Neuronal stem cell (in vitro differentiated cells): ENCODE measurements around the gene FGFR4.
"Not testable (repeated sequence)": the region's sequence is repeated elsewhere in the genome, so short reads cannot be mapped to it uniquely, and the experiment has no call there.

ENCODE experiments used
- DNase-seq: peaks from one replicate; pipeline ENCODE4 v3.0.0-alpha.2; 2013; ENCODE audit warnings: low spot score
- H2AFZ ChIP-seq: one replicate; pipeline ENCODE4 v1.6.1; 2013; ENCODE audit warnings: mild to moderate bottlenecking, low read length, inconsistent platforms
- H2AK5ac ChIP-seq: 2 replicates; pipeline ENCODE4 v1.6.1; 2013; ENCODE audit warnings: low read depth, mild to moderate bottlenecking, inconsistent platforms, low read length, moderate library complexity, mixed read lengths
- H2BK120ac ChIP-seq: 2 replicates; pipeline ENCODE4 v1.6.1; 2013; ENCODE audit warnings: low read depth, mild to moderate bottlenecking, inconsistent platforms, low read length, moderate library complexity, mixed read lengths
- H2BK12ac ChIP-seq: one replicate; pipeline ENCODE4 v1.6.1; 2013; ENCODE audit warnings: low read length, inconsistent platforms
- H2BK15ac ChIP-seq: 2 replicates; pipeline ENCODE4 v1.6.1; 2013; ENCODE audit warnings: mild to moderate bottlenecking, low read length, inconsistent platforms, mixed read lengths
- H2BK5ac ChIP-seq: one replicate; pipeline ENCODE4 v1.6.1; 2013; ENCODE audit warnings: inconsistent platforms, mild to moderate bottlenecking, low read length, moderate library complexity
- H3K14ac ChIP-seq: one replicate; pipeline ENCODE4 v1.6.1; 2013; ENCODE audit warnings: low read length, inconsistent platforms
- H3K18ac ChIP-seq: 2 replicates; pipeline ENCODE4 v1.6.1; 2013; ENCODE audit warnings: low read length, inconsistent platforms
- H3K23ac ChIP-seq: 2 replicates; pipeline ENCODE4 v1.6.1; 2013; ENCODE audit warnings: low read depth, mild to moderate bottlenecking, mixed read lengths, low read length, inconsistent platforms; ENCODE audit not compliant: poor library complexity
- H3K27ac ChIP-seq: replicated peaks from 3 replicates; pipeline ENCODE4 v1.5.1; 2013; ENCODE audit warnings: low read length, inconsistent platforms
- H3K27me3 ChIP-seq, 3 experiments: 2 replicates each; pipeline ENCODE4 v1.6.1; 2013; ENCODE audit warnings: low read length in 3 of 3, mild to moderate bottlenecking in 2 of 3, inconsistent platforms in 1 of 3, low read depth in 1 of 3, mixed read lengths in 1 of 3, moderate library complexity in 1 of 3; ENCODE audit not compliant: control insufficient read depth in 3 of 3, insufficient read depth in 3 of 3
- H3K36me3 ChIP-seq, 2 donors: replicated peaks in 1 of 2; 2 replicates each; pipeline ENCODE4 v1.6.1; 2013; ENCODE audit warnings: low read length in 2 of 2; ENCODE audit not compliant: control insufficient read depth in 2 of 2, insufficient read depth in 2 of 2
- H3K4ac ChIP-seq: 2 replicates; pipeline ENCODE4 v1.6.1; 2013; ENCODE audit warnings: inconsistent platforms, mild to moderate bottlenecking, low read length, moderate library complexity
- H3K4me1 ChIP-seq, 2 donors: 1 replicate in 1 of 2; 2 replicates in 1 of 2; pipeline ENCODE4 v1.6.1; 2013; ENCODE audit warnings: low read length in 2 of 2, low read depth in 1 of 2; ENCODE audit not compliant: control insufficient read depth in 2 of 2, insufficient read depth in 1 of 2
- H3K4me2 ChIP-seq: one replicate; pipeline ENCODE4 v1.6.1; 2013; ENCODE audit warnings: mild to moderate bottlenecking, low read length, inconsistent platforms; ENCODE audit not compliant: insufficient read depth, poor library complexity, severe bottlenecking
- H3K4me3 ChIP-seq, 2 donors: 2 replicates each; pipeline ENCODE4 v1.5.1; 2013; ENCODE audit warnings: low read length in 2 of 2, mild to moderate bottlenecking in 2 of 2, inconsistent platforms in 1 of 2, moderate library complexity in 1 of 2
- H3K79me1 ChIP-seq: one replicate; pipeline ENCODE4 v1.6.1; 2013; ENCODE audit warnings: low read depth, mild to moderate bottlenecking, inconsistent platforms, low read length, moderate library complexity
- H3K9ac ChIP-seq: one replicate; pipeline ENCODE4 v1.6.1; 2013; ENCODE audit warnings: mild to moderate bottlenecking, low read depth, low read length, inconsistent platforms; ENCODE audit not compliant: poor library complexity
- H3K9me3 ChIP-seq, 2 donors: replicated peaks in 1 of 2; 2 replicates each; pipeline versions ENCODE3 to v1.6.1; 2013; ENCODE audit warnings: low read length in 2 of 2, mild to moderate bottlenecking in 2 of 2, inconsistent platforms in 1 of 2, low read depth in 1 of 2, mixed read lengths in 1 of 2, moderate library complexity in 1 of 2; ENCODE audit not compliant: control insufficient read depth in 2 of 2, insufficient read depth in 1 of 2
- H4K8ac ChIP-seq: one replicate; pipeline ENCODE4 v1.6.1; 2013; ENCODE audit warnings: low read depth, mild to moderate bottlenecking, inconsistent platforms, low read length, moderate library complexity
- H4K91ac ChIP-seq: one replicate; pipeline ENCODE4 v1.6.1; 2013; ENCODE audit warnings: low read length, low read depth, mild to moderate bottlenecking, inconsistent platforms; ENCODE audit not compliant: poor library complexity
- WGBS, 2 donors: extraction: QIAGEN DNeasy Blood & Tissue Kit; methylation state at CpG; one replicate each; pipeline ENCODE4 v1.1.7; 2013; ENCODE audit warnings: missing lambda C conversion rate in 2 of 2, mixed read lengths in 1 of 2; ENCODE audit not compliant: insufficient read length in 2 of 2, insufficient replicate concordance in 1 of 2; ENCODE audit errors: extremely low coverage in 2 of 2; 5-methylcytosine and 5-hydroxymethylcytosine counted together

FGFR4 gene

DNA sequence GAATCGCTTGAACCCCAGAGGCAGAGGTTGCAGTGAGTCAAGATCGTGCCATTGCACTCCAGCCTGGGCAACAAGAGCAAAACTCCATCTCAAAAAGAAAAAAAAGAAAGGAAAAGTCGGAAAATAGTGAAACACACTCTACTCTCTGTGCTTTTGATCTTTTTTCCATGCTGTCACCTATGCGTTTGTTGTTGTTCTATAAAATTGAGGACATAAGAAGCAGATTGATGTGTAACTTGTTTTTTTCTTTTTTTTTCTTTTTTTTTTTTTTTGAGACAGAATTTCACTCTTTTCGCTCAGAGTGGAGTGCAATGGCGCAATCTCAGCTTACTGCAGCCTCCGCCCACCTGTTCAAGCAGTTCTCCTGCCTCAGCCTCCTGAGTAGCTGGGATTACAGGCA lies 38.2 kb upstream of the FGFR4 start:
- DNase-seq, H3K23ac ChIP-seq, H3K4me1 ChIP-seq, H3K27me3 ChIP-seq, H3K9me3 ChIP-seq, H3K79me1 ChIP-seq, H3K4ac ChIP-seq, H2AK5ac ChIP-seq, H2BK12ac ChIP-seq, H3K18ac ChIP-seq, H3K9ac ChIP-seq, H2BK120ac ChIP-seq, H4K8ac ChIP-seq, H3K27ac ChIP-seq, H4K91ac ChIP-seq, H2BK5ac ChIP-seq, H3K4me3 ChIP-seq, H3K14ac ChIP-seq, H3K4me2 ChIP-seq, H2BK15ac ChIP-seq, H2AFZ ChIP-seq: not testable (repeated sequence)
- WGBS, 2 donors, result no CpG with 5 or more reads among the region's 7 CpGs
- peaks cover 15 to 87% of the 10 kb centered on the region in 2 donors for H3K36me3 ChIP-seq

DNA sequence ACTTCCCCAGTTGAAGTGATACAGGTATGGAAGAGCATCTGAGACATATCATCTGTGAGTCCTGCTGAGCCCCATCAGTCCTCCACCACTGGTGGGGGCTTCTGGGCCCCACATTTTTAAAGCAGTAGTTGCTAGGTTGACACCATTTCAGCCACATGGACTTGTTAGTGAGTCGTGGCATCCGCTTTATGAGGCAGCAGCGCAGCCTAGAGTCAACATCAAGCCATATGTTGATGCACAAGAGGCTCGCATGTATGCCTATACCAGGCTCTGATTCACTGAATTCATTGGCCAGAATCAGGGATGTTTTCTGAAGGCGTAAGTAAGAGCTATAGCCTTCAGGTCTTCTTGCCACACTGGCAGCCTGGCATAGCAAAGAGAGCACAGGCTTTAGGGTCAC lies 37.4 kb upstream of the FGFR4 start:
- H3K79me1 ChIP-seq, result no peaks in the 10 kb centered on the region
- H3K18ac ChIP-seq, result no peak overlapping the region
- H3K4me1 ChIP-seq, result peaks cover 0 to 10% of the 10 kb centered on the region in 2 donors
- H3K9ac ChIP-seq, result no peak overlapping the region
- H2BK15ac ChIP-seq, result no peak overlapping the region
- no peak overlapping the region for H3K14ac ChIP-seq
- no peak overlapping the region for H2BK5ac ChIP-seq
- H2AFZ ChIP-seq, result no peak overlapping the region
- no peak overlapping the region for H3K4me3 ChIP-seq
- no peaks in the 10 kb centered on the region for H3K9me3 ChIP-seq
- no peak overlapping the region for H4K91ac ChIP-seq
- no peak overlapping the region for H3K23ac ChIP-seq
- H2AK5ac ChIP-seq, result no peak overlapping the region
- no CpG with 5 or more reads among the region's 5 CpGs for WGBS, 2 donors
- H3K36me3 ChIP-seq, result peaks cover 13 to 86% of the 10 kb centered on the region in 2 donors
- no peak overlapping the region for H4K8ac ChIP-seq
- no peak for DNase-seq
- no peaks in the 10 kb centered on the region for H3K27me3 ChIP-seq
- H3K4ac ChIP-seq, result no peak overlapping the region
- H3K27ac ChIP-seq, result no peak overlapping the region
- no peak overlapping the region for H2BK120ac ChIP-seq
- no peak overlapping the region for H3K4me2 ChIP-seq
- no peak overlapping the region for H2BK12ac ChIP-seq

DNA sequence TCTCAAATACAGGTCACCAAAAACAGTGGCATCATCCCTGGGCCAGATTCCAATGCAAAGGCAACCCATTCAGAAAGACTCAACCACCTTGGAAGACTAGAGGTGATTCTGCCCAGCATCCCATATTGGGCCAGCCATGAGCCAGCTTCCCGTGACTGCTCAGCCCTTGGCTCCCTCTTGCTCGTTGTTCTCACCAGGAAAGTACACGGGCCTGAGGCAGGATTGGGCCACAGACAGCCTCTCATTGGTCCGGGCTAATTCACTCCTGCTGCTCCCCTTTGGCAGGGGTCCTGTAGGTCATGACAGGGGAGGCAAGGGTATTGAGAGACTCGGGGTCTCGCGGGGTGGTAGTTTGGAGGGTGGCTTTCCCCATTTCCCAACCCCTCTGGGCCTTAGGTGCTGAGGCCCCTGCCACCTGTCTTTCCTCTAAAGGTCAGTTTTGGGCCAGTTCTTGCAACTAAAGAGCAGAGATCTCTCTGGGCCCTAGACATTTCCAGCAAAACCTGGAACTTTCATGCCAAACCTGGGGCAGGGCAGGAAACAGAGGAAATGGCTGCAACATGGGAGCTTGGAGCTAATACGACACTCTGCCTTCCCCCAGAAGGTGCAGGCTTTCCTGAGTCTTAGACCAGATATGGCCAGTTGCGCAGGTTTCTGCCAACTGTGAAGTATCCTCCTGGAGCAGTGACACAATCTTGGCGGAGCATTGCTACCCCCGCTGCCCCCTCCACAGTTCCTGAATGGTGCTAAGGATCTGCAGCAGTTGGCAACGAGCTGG lies 22.0 kb upstream of the FGFR4 start:
- Histone ChIP-seq H3K23ac (no peak overlapping the region), H2AFZ (no peak overlapping the region), H3K4me2 (no peak overlapping the region), H3K27me3 (no peaks in the 10 kb centered on the region), H3K18ac (no peak overlapping the region), H3K79me1 (no peaks in the 10 kb centered on the region), H3K36me3 (peaks cover 28 to 76% of the 10 kb centered on the region in 2 donors), H2AK5ac (no peak overlapping the region), H4K91ac (no peak overlapping the region), H3K14ac (no peak overlapping the region), H2BK15ac (no peak overlapping the region), H3K4ac (no peak overlapping the region), H4K8ac (no peak overlapping the region), H3K4me3 (no peak overlapping the region), H3K4me1 (no peaks in the 10 kb centered on the region), H2BK12ac (no peak overlapping the region), H3K27ac (no peak overlapping the region), H3K9me3 (no peaks in the 10 kb centered on the region), H3K9ac (no peak overlapping the region), H2BK5ac (no peak overlapping the region), H2BK120ac (no peak overlapping the region)
- WGBS, 2 donors, result no CpG with 5 or more reads among the region's 12 CpGs
- DNase-seq, result no peak

DNA sequence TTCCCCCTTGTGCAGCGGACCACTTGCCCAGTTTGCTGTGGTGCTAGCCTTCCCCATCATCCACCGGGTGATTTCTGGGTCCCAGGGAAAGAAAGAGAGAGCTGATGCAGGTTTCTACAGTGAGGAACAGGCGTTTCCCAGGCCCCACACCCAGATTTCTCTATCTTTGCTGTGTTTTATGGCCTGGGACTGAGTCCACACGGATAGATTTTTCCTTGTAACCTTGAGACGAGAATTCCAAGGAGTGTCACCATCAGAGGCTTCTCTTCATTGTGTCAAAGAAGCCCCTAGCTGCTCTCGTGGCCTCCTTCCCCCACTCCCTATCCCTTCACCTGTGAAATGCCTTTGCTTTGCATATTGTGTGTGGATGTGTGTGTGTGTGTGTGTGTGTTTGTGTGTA lies 21.2 kb upstream of the FGFR4 start:
- Histone ChIP-seq H3K23ac (no peak overlapping the region), H4K8ac (no peak overlapping the region), H3K4me1 (no peaks in the 10 kb centered on the region), H3K36me3 (peaks cover 26 to 69% of the 10 kb centered on the region in 2 donors), H3K9ac (no peak overlapping the region), H2AK5ac (no peak overlapping the region), H2BK15ac (no peak overlapping the region), H3K9me3 (no peaks in the 10 kb centered on the region), H3K18ac (no peak overlapping the region), H3K79me1 (no peaks in the 10 kb centered on the region), H3K27me3 (no peaks in the 10 kb centered on the region), H3K27ac (no peak overlapping the region), H4K91ac (no peak overlapping the region), H3K4me3 (no peak overlapping the region), H2BK12ac (no peak overlapping the region), H2BK120ac (no peak overlapping the region), H2AFZ (no peak overlapping the region), H3K4ac (no peak overlapping the region), H3K14ac (no peak overlapping the region), H2BK5ac (no peak overlapping the region), H3K4me2 (no peak overlapping the region)
- WGBS, 2 donors, result no CpG with 5 or more reads among the region's 6 CpGs
- no peak for DNase-seq
